Stimulated activated CD4-positive, alpha-beta T cell treated with anti-CD3 and anti-CD28 coated beads, TNF-alpha, amount 100 ng/mL, for 48 hours (primary cell): ENCODE results near the gene KLK11.

Experiments used
- DNase-seq, 3 donors: peaks; one replicate each; pipeline ENCODE4 v3.0.0-alpha.2; 2020; ENCODE audit warnings: low read depth in 3 of 3

The KLK11 gene

DNA sequence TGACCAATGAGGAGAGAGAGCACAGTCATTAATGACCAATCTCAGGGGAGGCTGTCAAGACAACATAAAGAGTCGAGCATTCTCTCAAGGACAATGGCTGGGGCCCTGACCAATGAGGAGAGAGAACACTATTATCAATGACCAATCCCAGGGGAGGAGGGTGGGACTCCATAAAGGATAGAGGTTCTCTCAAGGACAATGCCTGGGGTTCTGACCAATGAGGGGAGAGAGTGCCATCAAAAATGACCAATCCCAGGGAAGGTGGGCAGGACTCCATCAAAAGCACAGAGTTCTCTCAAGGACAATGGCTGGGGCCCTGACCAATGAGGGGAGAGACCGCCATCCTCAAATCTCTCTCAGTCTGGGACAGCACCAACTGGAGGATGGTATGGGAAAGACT, 3.3 kb upstream of the KLK11 start:
- no peak for DNase-seq

DNA sequence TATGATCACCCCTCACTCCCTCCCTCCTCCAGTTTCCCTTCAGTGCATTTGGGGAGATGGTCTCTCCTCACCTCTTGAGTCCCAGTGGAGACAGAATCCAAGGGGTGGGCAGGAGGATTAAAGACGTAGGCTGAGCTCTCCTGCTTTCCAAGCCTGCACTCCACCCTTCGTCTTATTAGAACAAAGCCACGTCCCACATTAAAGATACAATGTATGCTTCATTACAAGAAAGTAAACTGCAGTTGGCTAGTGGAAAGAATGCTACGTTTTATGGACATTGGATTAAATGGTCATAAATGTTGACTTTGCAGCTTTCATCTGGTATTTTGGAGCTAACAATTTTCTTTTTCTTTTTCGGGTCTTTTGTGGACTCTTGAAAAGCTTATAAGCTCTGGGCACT, 1.5 kb upstream of the KLK11 start:
- DNase-seq: no peak

DNA sequence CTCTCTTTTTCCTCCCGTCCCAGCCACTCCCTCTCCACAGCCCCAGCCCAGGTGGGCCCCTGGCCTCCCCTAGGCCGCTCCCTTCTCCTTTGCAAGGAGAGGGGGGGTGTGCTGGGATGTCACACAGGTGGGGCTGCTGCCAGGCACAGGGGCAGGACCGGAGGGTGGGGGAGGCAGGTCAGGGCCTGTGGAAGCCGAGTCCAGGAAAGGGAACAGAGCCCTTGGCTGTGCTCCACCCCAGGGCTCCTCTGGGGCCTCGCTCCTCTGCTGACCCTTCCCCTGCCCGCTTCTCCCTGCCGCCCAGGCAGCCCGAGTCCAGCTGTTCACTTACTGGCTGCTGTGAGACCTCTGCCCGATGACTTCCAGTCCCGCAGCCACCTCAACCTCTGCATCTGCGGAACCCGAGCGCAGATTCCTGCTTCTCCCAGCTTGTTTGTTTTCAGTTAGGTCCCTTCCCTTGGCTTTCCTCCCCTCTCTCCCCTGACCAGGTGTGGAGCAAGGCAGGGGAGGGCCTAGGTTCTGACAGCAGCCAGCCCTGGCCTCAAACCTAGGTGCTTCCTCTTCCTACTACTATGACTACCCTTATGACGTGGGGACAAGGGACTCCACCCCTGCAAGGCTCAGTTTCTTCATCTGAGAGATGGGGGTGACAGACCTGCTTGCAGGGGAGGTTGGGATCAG, 850 bp upstream of the KLK11 start:
- DNase-seq: no peak

DNA sequence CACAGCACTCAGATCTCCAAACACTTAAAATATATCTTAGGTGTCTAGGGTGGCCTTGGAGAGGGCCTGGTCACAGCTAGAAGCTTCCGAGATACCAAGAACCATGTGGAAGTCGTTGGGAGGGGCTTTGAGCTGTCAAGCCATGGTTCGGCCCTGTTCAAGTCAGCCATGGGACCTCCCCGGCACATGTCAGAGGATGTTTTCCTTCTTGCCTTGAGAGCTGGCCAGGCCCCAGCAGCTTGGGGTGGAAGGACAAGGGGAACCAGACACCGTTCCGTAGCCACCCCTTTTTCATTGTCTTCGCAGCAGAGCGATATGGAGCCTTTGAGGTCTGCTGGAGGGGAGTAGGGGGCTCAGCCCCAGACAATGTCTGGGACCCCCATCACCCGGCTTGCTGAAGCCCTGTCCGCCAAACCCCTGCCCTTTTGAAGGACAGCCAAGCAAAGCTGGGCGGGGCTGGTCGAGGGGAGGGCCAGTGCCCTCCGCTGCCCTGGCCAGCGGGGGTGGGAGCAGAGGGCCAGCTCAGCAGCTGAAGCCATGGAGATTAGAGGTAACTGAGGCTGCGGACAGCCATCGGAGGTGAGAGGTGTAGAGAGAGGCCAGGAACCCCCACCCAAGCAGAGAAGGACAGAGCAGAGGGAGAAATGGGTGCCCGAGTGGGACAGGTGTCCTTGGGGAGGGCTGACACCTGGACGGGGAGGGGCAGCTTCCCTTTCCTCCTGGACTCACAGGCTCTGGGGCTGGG, 435 bp downstream of the KLK11 start:
- DNase-seq: no peak

DNA sequence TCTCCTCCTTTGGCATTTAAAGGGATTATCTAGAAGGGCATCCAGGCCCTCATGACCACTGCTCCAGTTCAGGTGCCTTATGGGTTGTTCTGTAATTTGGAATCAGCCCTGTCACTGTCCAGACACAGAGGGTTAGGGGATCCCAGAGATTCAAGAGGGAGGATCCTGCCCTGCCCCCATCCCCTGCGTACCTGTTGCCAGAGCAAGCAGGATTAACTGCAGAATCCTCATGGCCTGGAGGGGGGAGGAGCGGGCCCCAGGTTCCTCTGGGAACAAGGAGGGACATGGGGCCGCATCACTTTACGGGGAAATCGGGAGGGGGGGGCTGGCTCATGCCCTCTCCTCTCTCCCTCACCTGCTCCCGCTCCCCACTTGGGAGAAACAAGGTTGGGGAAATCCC, 1.0 kb downstream of the KLK11 start:
- no peak for DNase-seq

DNA sequence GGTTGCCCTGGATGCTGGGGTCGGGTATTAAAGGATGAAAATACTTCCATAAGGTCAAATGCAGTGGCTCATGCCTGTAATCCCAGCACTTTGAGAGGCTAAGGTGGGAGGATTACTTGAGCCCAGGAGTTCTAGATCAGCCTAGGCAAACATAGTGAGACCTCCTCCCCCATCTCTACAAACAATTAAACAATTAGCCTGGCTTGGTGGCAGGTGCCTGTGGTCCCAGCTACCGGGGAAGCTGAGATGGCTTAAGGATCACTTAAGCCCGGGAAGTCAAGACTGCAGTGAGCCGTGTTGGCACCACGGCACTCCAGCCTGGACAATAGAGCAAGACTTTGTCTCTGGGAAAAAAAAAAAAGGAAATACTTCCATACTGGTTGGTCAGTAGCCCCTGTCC, 1.5 kb downstream of the KLK11 start:
- DNase-seq: no peak

DNA sequence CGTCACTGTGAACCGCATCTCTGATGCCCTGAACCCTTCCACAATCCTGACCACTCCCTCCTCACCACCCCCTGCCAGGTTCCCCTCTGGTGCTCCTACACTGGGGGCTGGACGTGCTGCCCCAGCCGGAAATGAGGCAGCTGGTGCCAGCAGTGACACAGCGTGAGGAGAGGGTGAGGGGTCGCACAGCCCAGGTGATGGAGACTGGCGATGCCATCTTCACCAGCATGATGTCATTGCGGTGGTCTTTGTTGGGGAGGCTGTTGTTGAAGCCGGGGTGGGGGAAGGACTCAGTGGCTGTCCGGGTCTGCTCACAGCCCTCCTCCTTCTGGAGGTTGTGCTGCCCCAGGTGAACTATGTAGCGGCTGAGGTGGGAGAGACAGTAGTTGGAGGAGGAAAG, 2.5 kb downstream of the KLK11 start:
- DNase-seq: no peak

DNA sequence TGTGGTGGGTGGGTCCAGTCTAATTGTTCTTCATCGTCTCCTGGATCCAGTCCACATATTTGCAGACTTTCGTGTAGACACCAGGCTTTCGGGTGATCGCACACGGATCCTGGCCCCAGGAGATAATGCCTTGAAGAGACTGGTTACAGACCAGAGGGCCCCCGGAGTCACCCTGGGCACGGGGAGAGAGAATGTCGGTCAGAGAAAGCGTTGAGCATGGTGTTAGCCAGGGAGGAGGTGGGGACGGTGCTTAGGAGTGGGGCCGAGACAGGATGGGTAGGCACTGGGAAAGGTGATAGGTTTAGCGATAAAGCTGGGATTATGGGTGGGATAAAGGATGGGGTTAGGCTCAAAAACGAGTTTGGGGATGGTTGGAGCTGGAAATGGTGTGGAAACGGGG, 3.9 kb downstream of the KLK11 start:
- no peak for DNase-seq

DNA sequence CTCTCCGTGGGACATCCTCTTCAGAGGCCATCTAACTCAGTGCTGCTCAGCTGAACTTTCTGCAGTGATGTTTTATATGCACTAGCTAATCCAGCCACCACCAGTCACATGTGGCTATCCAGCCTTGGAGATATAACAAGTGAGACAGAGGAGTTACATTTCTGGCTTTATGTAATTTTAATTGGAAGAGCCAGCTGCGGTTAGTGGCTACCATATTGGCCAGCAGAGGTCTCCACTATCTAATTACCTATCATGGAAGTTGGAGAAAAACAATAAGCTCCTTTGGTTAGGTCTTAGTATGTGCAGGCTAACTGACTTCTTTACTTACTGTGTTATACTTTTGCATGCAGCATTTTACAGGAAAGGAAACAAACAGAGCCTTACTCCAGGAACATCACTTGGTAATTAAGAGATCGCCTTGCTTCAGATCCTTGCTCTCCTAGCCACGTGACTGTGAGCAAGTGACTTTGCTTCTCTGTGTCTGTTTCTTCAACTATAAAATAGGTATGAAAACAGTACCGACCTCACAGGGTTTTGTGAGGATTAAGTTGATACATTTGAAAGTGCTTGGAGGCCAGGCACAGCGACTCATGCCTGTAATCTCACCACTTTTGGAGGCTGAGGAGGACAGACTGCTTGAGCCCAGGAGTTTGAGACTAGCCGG, 5.3 kb downstream of the KLK11 start:
- no peak for DNase-seq

DNA sequence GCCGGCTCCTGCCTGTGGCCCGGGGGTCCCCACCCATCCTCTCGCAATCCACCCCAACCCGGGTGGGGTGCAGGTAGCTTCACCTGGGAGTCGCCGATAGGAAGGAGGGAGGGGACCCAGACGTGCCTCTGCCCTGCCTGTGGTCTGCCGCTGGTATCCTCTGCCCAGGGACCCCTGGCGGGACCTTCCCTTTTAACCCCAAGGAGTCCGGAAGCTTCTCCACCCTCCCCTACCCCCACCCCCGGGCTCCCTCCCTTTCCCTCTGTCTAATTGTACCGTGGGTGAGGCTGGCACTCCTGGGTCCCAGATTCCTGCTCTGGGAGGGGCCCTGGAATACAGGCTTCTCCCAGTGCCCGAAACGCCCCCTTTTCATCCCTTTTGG, 6.9 kb downstream of the KLK11 start, which contains the start of gene KLK10:
Gene KLK10, minus strand, starts transcription at position 166 of the 382 bp plus-strand sequence. CDS start 579 bp downstream, outside the sequence.
- no peak for DNase-seq

DNA sequence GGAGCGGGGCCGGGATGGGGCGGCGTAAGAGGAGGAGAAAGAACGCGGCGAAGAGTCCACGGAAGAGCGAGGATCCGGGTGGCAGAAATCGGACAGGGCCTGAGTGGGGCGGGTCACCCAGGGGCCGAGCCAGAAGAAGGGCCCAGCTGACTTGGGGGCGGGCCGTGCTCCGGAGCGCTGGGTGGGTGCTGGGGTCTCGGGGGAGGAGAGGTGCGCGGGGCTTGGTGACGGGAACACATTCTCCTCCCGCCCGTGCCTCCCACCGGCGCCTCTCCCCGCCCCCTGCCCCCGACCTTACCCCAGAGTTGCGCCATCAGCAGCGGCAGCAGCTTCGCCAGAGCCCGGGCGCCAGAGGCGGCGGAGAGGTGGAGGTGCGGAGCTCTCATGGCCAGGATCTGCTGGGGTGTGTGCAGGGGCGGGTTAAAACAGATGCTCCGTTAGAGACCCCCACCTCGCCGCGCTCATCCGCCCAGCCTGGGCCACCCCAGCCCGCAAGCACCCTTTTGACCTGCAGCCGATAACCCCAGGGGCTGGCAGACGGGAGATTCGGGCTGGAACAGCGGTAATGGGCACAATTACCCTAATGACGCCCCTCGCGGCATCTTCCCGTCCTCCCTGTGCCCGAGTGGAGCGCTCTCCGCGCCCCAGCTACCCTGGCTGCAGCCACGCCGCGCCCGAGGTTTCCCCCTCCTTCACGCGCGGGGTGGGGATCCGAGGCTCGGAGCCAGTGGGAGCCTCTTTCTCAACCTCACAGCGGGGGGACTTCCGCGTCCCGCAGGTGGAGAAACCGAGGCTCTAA, 7.5 kb downstream of the KLK11 start:
- no peak for DNase-seq

DNA sequence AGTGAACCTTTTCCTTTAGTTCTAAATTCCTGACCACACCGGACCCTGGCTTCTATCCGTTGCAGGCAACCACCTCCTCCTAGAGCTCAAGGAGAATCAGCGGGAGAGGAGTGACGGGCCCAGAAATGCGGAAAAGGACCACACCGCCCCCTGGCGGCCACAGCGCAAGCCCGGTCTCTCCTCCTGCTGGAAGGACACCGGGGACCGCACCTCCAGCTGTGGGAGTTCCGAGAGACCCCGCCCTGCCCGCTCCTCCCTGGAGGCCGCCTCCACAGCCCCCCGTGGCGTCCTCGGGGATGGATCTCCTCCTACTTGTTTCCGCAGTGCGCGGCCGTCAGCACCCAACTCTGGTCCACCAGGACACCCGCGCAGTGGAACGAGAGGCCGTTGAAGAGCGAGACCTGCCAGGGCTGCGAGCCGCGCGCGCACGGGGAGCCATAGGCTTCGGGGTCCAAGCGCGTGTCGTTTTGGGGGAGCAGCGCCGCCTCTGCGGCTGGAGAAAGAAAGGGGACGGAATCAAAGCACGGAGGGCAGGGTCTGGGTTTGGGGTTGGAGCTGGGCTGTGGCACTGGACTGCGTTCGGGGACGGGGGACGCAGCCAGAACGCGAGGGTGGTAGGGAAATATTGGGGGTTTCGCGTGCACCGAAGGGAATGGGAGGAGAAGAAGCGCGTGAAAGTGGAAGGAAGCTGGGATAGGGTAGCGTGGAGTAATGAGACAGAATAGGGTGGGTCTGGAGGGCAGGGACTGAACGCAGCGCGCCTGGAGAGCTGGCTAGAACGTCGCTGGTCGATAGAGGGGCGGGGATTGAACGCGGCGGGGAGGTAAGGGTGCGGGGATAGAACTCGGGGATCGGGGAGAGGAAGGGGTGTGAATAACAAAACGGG, 9.4 kb downstream of the KLK11 start:
- peak; percentile 30 to 53 (median 36) for DNase-seq

DNA sequence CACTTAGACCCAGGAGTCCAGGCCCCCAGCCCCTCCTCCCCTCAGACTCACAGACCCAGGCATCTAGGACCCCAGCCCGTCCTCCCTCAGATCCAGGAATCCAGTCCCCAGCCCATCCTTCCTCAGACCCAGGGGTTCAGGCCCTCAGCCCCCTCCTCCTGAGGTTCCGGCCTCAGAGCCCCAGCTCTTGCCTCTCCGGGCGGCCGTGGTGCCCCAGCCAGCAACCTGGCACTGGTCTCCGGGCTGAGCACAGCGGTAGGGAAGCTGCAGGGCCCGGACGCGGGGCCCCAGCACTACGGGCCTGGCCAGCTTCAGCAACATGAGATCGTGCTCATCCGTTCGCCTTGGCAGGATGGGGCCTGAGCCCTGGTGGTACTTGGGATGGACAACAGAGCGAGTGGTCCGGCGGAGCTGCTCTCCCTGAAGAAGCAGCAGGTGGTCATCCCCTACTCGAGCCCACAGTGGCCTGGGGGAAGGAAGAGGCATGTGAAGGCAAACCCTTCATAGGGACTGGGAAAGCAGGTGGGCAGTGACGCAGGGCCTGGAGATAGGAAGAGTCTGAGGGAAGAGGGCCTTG, 10.6 kb downstream of the KLK11 start:
- no peak for DNase-seq

DNA sequence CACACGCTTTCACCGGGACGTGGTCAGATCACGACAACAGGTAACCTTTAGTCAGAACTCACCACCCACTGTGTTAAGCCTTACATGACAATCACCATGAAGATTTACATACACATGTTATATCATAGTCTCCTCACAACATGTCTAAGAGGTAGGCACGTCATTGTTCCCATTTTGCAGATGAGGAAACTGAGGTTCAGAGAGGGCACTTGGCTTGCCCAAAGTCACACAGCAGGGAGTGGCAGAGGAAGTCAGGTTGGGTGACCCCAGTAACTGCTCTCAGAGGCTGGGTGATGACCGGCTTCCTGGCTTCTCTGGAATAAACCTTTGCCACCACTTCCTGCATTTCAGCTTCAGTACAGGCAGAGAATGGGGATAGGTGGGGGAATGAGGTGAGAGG, 12.2 kb downstream of the KLK11 start:
- no peak for DNase-seq

DNA sequence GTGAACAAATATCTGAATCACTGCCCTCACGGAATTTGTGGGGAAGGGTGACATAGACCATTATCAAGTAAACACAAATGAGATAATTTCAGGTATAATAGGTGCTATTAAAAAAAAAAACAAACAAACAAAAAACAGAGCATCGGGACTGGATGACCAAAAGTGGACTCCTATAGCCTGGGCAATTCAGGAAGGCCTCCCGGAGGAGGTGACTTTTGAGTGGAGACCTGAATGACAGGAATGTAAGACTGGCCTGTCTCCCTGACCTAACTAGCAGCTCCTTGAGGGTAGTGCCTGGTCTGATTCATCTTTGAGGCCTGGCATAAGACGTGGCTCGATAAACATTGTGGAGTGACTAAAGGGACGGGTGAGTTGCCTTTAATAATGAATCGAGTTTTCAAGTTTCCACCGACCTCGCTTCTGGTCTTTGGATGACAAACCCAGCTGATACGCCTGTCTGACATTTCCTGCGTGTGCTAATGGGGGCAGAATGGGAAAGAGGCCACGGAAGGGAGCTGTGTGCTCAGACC, 13.7 kb downstream of the KLK11 start:
- DNase-seq: no peak

DNA sequence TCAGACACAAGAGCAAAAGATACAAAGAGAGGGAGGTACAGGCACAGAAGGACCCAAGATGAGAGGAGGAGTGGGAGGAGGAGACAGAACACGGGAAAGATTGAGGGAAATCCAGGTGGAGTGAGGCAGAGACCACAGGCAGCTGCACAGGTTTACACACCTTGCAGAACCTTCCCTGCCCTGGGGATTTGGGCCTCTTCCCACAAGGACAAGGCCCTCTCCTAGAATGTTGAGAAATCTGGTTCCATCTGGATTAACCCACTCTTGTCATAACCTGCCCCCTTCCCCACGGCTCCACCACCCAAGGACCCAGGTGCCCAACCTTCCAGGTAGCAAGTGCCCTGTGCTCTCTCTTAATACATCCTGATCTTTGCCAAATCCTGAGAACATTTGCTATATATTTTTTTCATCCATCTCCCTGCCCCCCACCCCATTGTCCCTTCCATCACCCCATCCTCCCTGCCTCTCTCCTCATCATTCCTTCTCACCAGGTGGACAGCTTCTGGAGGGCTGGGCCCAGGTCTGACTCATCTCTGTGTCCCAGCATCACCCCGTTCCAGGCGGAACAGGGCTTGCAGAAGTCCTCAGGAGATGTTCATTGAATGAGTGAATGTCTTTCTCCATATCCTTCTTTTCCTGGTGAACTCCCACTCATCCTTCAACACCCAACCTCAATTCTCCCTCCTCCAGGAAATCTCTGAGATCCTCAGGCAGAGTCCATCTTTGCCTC, 16.2 kb downstream of the KLK11 start:
- no peak for DNase-seq

DNA sequence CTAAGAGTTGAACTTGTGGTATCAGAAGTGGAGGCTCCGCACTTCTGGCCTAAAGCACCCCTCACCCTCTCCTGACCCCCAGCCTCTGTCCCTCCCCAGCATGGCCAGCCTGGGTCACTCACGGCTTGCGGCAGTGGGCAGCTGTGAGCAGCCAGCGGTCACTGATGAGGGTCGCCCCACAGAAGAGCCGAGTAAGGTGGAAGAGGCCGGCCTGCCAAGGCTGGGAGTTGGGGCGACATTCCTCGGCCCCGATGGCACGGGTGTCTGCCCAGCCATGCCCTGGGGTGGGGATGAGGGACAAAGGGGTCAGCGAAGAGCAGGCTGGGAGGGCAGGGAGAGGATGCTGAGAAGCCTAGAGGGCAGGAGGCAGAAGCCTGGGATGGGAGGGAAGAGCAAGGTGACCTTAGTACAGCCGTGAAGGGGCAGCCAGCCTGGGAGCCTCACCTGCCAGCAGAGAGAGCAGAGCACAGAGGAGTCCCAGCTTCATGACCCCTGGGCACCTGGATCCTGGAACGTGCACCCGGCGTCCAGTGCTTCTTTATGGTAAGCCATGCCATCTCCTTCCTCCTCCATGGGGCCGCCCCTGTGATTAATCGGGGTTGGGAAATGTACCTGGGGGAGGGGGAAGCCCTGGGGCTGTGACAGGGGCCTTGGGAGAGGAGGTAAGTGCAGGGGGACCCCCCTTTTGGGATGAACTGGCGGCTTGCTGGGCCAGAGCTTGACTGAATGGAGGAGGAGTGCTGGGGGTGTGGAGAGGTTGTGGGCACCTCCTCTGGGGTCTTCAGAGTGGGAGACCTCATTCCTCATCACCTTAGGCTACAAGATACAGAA, 17.1 kb downstream of the KLK11 start:
- DNase-seq: no peak

DNA sequence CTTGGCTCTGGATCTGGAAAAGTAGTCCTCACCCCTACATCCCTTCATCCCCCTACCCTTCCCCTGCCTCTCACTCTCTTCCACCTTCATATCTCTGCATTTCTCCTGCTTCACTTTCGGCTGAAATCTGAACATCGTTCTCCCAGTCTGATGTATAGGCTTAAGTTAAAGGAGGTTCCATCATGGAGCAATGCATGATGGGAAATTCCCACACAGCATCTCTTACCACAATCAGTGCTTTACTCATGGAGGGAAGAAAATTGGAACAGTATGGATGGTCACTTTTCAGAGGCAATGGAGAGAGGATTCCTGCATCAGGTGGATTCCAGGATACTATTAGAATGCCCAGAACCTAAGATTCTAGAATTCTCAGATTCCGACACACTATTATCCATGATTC, 18.9 kb downstream of the KLK11 start:
- no peak for DNase-seq

DNA sequence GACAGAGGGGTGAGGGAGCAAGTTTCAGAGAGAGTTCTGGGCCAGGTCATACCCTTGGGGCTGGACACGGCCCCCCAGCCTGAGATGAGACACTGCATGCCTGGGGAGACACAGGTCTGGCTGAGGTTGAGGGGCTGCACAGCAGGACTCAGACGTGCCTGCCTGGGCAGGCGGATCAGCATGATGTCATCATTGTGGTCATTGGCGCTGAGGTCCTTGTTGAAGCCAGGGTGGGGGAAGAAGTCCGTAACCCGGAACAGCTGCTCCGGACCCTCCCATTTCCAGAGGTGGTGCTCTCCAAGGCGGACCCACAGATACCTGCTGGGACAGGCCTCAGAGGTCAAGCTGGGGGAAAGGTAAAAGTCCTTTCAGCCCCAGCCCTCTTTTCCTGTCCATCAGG, 20.0 kb downstream of the KLK11 start:
- no peak for DNase-seq
